ENCODE results near the gene STRADA.

The STRADA gene

DNA sequence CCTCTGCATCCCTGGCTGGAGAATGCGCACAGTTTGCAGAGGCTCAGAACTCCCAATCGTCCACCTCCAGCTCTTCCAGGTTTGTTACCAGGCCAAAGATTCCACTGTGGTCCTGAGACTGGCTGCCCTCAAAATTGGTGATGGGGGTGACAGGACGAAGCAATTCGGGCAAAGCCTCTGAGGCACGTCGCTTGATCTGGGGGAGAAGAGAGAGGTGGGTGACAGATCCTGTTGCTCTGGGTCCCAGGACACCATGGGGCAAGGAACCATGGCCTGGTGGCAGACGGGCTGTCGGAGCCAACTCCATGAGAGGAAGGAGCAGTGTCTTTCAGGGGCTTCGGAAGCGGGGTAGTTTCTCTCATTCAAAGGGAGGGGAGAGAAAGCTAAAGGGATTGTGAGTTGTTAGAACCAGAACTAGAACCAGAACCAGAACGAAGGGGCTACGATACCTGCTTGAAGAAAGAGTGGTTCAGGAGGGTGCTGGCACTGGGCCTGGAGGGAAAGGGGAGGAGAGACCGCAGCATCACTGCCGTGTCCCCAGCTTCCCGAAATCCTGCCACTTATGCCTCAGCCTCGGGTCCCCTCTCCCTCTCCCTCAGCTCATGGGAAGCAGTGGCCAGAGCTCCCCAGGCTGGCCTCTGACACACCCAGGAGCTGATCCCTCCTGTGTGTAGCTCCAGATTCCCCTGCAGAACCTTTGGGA is 37.9 kb downstream of the STRADA start:
- no peak overlapping the region for H3K4me3 ChIP-seq (IDR thresholded peaks at IDR 0.05; ENCODE audit: insufficient read depth, low read depth, low read length)
- H3K4me1 ChIP-seq (ENCODE audit: low read depth, poor library complexity, severe bottlenecking), result peaks cover 15% of the 10 kb centered on the region
- H3K27ac ChIP-seq, result no peak overlapping the region
- no peaks in the 10 kb centered on the region for H3K36me3 ChIP-seq (ENCODE audit: insufficient read depth)
- no peak overlapping the region for H2AFZ ChIP-seq (ENCODE audit: low read depth)
- H3K79me2 ChIP-seq (ENCODE audit: insufficient read depth, low read depth), result peaks cover 7% of the 10 kb centered on the region
- H3K4me2 ChIP-seq, result no peak overlapping the region
- H4K20me1 ChIP-seq (ENCODE audit: insufficient read depth), result no peaks in the 10 kb centered on the region
- TF ChIP-seq, protein P1, sequence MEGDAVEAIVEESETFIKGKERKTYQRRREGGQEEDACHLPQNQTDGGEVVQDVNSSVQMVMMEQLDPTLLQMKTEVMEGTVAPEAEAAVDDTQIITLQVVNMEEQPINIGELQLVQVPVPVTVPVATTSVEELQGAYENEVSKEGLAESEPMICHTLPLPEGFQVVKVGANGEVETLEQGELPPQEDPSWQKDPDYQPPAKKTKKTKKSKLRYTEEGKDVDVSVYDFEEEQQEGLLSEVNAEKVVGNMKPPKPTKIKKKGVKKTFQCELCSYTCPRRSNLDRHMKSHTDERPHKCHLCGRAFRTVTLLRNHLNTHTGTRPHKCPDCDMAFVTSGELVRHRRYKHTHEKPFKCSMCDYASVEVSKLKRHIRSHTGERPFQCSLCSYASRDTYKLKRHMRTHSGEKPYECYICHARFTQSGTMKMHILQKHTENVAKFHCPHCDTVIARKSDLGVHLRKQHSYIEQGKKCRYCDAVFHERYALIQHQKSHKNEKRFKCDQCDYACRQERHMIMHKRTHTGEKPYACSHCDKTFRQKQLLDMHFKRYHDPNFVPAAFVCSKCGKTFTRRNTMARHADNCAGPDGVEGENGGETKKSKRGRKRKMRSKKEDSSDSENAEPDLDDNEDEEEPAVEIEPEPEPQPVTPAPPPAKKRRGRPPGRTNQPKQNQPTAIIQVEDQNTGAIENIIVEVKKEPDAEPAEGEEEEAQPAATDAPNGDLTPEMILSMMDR (conservative IDR thresholded peaks at IDR 0.05; ENCODE audit: low read depth, low read length), result no peak
- no peak overlapping the region for H3K9ac ChIP-seq
- no peaks in the 10 kb centered on the region for H3K27me3 ChIP-seq (ENCODE audit: insufficient read depth, low read depth)

DNA sequence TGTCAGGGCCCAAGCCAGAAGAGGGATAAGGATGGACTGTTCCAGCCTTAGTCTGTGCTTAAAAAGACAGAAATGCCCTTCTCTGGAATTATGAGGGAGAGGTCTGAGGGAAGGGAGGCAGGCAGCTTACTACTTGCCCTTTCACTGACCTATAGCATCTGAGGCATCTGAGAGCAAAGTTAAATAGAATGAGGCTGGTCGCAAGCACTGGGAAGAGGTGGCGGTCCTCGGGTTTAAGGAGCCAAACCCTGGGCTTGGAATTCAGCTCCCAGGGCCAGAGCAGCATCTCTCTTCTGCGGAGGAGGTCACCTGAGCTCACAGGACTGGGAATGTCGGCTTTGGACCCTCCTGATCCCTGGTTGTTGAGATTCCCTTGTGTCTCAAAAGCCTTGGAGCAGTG is 38.6 kb downstream of the STRADA start:
- H2AFZ ChIP-seq (ENCODE audit: low read depth), result no peak overlapping the region
- no peak overlapping the region for H3K4me2 ChIP-seq
- H3K36me3 ChIP-seq (ENCODE audit: insufficient read depth), result no peaks in the 10 kb centered on the region
- H3K9ac ChIP-seq, result no peak overlapping the region
- H3K4me3 ChIP-seq (IDR thresholded peaks at IDR 0.05; ENCODE audit: insufficient read depth, low read depth, low read length), result no peak overlapping the region
- no peaks in the 10 kb centered on the region for H3K27me3 ChIP-seq (ENCODE audit: insufficient read depth, low read depth)
- TF ChIP-seq, protein P1 (conservative IDR thresholded peaks at IDR 0.05; ENCODE audit: low read depth, low read length), result no peak
- peaks cover 22% of the 10 kb centered on the region for H3K4me1 ChIP-seq (ENCODE audit: low read depth, poor library complexity, severe bottlenecking)
- H3K27ac ChIP-seq, result no peak overlapping the region
- peaks cover 7% of the 10 kb centered on the region for H3K79me2 ChIP-seq (ENCODE audit: insufficient read depth, low read depth)
- no peaks in the 10 kb centered on the region for H4K20me1 ChIP-seq (ENCODE audit: insufficient read depth)

DNA sequence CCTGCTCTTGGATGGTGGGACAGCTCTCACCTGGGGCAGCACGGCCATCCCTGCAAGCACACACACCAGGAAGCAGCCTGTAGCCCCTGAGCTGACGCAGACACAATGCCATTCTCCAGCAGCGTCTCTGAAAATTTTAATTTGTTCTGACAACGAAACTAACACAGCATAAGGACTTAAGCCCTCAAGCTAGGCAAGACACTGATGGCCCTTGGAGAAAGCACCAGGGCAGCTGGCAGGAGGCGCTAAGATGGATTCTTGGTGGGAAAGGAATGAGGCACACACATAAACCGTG is 38.9 kb downstream of the STRADA start:
- H3K36me3 ChIP-seq (ENCODE audit: insufficient read depth), result no peaks in the 10 kb centered on the region
- no peak overlapping the region for H3K9ac ChIP-seq
- TF ChIP-seq, protein P1 (conservative IDR thresholded peaks at IDR 0.05; ENCODE audit: low read depth, low read length), result no peak
- peaks cover 26% of the 10 kb centered on the region for H3K4me1 ChIP-seq (ENCODE audit: low read depth, poor library complexity, severe bottlenecking)
- no peak overlapping the region for H3K27ac ChIP-seq
- H4K20me1 ChIP-seq (ENCODE audit: insufficient read depth), result no peaks in the 10 kb centered on the region
- no peak overlapping the region for H2AFZ ChIP-seq (ENCODE audit: low read depth)
- H3K27me3 ChIP-seq (ENCODE audit: insufficient read depth, low read depth), result no peaks in the 10 kb centered on the region
- peaks cover 7% of the 10 kb centered on the region for H3K79me2 ChIP-seq (ENCODE audit: insufficient read depth, low read depth)
- H3K4me3 ChIP-seq (IDR thresholded peaks at IDR 0.05; ENCODE audit: insufficient read depth, low read depth, low read length), result no peak overlapping the region
- no peak overlapping the region for H3K4me2 ChIP-seq

DNA sequence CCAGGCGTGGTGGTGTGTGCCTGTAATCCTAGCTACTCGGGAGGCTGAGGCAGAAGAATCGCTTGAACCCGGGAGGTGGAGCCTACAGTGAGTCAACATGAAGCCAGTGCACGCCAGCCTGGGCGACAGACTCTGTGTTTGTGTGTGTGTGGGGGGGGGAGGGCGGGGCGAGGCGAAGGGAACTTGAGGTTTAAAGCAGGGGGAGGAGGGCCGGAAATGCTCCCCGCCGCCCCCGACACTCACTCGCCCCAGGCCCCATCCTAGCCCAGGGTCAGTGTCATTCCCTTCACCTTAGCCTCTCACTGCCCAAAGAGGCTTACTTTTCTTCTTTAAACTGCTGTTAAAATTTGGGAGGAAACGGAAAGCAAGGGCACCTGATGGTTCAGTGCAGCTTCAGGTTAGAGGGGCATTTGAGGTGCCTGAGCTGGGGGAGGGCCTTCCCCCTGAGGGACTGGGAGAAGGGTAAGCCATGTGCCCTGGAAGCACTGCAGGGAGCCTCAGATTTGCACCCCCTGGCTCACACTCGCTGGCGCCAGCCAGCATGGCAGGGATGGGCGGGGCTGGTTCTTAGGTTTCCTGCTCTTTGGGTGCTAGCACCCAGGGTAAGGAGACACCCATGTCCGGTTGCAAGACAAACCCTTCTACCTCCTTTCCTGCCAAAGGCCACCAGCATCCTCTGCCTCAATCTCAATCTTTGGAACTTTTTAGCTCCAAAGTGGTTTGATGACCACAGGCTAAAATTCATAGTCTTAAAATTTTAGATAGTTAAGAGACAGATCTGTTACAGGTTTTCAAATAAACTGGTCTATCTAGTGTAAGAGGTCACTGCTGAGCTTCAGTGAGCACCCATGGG is 39.5 kb downstream of the STRADA start:
- Histone ChIP-seq H3K9ac (no peak overlapping the region), H3K27ac (no peak overlapping the region), H3K4me1 (ENCODE audit: low read depth, poor library complexity, severe bottlenecking) (peaks cover 31% of the 10 kb centered on the region), H3K4me2 (no peak overlapping the region), H4K20me1 (ENCODE audit: insufficient read depth) (no peaks in the 10 kb centered on the region), H2AFZ (ENCODE audit: low read depth) (no peak overlapping the region), H3K79me2 (ENCODE audit: insufficient read depth, low read depth) (peaks cover 7% of the 10 kb centered on the region), H3K36me3 (ENCODE audit: insufficient read depth) (no peaks in the 10 kb centered on the region), H3K27me3 (ENCODE audit: insufficient read depth, low read depth) (no peaks in the 10 kb centered on the region), H3K4me3 (IDR thresholded peaks at IDR 0.05; ENCODE audit: insufficient read depth, low read depth, low read length) (no peak overlapping the region)
- TF ChIP-seq, protein P1 (conservative IDR thresholded peaks at IDR 0.05; ENCODE audit: low read depth, low read length), result no peak

Measured in KMS-11 (cell line).